ENCODE results near the gene ARHGEF25.
"Not testable (repeated sequence)": the region's sequence is repeated elsewhere in the genome, so short reads cannot be mapped to it uniquely, and the experiment has no call there.

Gene ARHGEF25

DNA sequence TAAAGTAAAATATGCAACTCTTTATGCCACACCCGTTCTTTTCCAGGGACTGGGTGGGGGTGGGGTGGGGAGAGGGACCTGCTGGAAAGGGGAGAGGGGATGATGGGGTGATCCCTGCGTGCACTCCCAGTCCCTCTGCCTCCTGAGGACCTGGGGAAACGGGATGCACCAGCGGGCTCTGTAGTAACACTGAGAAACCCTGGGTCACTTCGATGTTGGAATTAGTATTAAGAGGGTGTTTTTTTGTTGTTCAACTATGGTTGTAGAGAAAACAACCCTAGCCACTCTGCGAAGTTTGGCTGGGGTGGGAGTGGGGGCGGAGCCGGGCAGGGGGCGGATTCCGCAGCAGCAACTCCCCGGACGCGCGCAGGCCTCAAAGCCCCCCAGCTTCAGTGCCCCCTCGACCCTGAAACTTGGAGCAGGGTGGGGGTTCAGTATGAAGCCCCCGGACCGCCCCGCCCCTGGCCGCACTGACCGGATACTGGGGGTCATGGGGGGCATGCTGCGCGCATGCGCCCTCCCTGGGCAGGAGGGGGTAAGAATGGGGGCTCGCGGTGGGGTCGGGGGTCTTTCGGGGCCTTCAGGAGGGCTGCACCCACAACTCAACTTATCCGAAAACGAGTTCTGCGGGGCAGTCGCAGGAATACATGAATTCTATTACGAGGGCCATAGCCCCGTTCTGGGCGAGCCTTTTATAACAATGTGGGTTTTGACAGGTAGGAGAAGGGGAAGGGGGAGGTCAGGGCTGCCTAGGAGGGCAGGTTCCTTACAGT lies 1.3 kb upstream of the ARHGEF25 start:
- no peak for DNase-seq

DNA sequence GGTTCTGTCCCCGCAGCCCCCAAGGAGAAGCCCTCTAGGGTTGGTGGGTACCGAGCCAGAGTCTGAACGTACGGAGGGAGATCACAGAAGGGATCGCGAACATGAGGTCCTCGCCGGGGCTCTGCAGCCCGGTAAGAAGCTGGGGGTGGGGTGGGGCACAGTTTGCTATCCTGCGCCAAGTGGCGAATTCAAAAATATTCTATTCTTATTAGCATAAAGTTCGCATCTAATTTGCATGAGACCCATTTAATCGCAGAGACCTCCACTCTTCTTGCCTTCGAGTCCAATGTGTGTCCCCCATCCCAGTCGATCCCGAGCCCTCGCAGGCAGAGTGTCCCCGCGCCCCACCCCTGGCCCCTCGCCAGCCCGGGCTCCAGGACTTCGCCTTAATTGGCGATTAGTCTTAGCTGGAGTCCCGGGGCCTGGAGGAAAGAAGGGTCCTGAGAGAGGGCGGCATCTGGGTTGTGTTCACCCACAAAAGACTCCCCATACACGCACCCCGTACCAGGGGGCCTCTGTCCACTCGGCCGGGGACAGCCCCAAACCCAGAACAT lies 604 bp upstream of the ARHGEF25 start:
- no peak for DNase-seq

DNA sequence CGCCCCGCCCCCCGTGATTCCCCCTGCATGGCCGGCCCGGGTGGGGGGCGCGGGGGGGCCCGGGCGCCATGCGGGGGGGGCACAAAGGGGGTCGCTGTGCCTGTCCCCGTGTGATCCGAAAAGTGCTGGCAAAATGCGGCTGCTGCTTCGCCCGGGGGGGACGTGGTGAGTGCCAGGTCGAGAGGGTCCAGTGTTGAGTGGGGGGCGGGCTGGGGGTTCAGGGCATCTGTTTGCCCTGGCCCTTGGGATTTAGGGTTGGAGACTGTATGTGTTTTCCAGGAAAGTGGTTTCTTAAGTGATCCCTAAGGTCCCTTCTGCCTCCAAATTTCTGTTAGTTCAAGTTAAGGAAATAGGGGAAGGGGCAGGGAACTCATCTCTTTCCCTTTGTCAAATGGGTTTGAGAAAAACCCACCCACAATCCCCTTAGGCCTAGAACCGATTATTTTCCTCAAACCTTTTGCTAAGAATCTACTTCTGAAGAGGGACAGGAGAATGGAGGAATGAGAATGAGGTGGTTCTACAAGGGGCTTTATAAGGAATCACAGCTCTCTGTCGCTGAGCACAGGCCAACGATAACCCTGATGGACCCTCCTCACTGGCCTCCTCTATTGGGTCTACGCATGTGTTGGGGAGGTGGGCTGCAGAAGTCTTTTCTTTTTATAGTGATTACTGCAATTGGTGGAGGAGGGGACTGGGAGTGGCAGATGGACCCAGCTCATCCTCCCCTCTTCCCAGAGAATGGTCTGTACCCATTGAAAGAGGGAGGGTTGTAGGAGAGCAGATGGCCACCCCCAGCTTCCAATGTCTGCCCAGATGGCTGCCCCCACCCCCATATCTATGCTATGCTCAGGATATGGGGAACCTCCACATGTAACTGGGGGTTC lies 834 bp downstream of the ARHGEF25 start:
- no peak for DNase-seq

DNA sequence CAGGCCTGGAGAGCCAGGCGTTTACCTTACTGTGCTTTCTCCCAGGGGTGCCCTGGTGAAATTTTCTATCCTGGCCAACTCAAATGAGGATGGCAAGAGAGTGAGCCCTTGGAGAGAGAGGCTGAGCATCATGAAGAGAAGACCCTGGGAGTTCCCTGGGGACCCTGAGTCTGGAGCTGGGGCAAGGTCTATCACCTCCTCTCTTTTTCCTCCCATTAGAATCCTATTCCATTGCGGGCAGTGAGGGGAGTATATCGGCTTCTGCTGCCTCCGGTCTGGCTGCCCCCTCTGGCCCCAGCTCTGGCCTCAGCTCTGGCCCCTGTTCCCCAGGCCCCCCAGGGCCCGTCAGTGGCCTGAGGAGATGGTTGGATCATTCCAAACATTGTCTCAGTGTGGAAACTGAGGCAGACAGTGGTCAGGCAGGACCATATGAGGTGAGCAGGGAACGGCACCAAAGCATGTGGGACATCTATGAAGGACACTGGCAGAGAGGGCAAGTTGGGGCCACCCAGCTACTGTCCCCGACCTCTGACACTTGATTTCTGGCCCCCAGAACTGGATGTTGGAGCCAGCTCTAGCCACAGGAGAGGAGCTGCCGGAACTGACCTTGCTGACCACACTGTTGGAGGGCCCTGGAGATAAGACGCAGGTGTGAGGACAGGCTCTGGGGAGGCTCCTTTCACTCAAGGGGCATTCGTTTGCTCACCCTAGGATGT lies 1.6 kb downstream of the ARHGEF25 start:
- DNase-seq, result no peak

DNA sequence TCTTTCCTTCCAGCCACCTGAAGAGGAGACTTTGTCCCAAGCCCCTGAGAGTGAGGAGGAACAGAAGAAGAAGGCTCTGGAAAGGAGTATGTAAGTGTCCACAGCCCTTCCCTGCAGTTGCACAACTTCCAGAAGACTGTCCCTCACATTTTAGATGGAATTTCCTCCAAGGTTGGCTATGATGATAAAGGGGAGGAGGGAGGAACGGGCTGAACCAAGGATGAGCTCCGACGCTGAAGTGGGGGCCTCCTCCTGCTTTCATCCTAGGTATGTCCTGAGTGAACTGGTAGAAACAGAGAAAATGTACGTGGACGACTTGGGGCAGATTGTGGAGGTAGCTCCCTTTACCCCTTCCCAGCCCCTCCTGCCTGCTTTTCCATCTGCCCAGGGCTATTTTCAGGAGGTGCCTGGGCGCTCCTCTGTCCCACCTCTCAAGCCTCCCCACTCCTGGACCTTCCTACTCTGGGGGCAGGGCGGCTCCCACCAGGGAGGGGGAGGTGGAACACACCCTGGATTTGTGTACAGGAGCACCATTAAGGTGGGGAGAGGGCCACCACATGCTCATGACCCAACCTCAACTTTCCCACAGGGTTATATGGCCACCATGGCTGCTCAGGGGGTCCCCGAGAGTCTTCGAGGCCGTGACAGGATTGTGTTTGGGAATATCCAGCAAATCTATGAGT lies 2.3 kb downstream of the ARHGEF25 start:
- DNase-seq, result no peak

DNA sequence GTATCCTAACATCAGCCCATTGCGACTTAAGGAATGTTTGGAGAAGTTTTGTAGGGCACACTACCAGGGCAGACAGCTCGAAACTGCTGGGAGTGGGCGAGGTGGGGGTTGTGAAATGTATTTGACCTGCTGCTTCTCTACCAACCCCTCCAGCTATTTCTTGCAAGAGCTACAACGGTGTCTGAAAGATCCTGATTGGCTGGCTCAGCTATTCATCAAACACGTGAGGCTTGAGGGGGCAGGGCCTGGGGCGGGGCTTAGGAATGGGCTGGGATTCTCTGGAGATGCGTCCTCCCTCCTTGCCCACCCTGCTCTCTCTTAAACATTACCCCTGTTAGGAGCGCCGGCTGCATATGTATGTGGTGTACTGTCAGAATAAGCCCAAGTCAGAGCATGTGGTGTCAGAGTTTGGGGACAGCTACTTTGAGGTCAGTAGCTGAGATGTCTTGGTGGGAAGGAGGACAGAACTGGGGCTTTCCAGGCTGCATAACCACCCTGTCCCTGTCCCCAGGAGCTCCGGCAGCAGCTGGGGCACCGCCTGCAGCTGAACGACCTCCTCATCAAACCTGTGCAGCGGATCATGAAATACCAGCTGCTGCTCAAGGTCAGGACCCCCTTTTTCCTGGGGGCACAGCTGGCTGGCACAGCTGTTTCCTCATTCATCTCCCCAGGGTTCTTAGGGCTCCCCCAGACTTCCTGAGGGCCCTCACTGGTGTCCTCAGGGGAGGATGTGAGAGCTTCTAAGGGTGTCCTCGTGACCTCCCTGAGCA lies 3.1 kb downstream of the ARHGEF25 start:
- no peak for DNase-seq

DNA sequence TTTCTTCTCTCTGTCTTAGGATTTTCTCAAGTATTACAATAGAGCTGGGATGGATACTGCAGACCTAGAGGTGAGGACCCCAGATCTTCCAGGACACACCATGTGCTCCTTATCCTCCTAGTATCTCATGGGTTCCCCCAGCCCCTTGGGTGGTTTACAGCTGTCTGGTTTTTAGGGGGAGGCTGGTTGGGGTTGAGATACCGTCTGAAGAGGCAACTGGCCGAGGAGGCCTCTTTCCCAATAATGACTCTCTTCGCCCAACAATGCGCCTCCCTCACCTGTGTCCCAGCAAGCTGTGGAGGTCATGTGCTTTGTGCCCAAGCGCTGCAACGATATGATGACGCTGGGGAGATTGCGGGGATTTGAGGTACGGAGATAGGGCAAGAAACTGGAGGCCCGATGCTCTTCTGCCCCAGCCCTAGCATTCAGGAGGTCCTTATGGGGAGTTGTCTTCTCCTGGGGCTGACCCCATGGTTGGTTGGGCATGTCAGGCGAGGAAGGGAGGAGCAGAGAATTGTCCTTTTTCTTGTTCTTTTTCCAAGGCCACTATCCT lies 3.8 kb downstream of the ARHGEF25 start:
- DNase-seq, result no peak

DNA sequence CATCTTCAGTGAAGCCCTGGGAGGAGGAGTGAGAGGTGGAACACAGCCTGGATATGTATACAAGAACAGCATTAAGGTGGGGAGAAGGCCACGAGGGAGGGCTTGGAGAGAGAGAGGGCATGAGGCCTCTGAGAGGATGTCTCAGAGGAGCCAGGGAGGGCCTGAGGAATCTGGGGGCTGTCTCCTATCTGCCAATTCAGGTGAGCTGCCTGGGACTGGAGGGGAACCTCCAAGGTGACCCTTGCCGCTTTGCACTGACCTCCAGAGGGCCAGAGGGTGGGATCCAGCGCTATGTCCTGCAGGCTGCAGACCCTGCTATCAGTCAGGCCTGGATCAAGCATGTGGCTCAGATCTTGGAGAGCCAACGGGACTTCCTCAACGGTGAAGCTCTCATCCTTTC lies 4.4 kb downstream of the ARHGEF25 start:
- no peak for DNase-seq

DNA sequence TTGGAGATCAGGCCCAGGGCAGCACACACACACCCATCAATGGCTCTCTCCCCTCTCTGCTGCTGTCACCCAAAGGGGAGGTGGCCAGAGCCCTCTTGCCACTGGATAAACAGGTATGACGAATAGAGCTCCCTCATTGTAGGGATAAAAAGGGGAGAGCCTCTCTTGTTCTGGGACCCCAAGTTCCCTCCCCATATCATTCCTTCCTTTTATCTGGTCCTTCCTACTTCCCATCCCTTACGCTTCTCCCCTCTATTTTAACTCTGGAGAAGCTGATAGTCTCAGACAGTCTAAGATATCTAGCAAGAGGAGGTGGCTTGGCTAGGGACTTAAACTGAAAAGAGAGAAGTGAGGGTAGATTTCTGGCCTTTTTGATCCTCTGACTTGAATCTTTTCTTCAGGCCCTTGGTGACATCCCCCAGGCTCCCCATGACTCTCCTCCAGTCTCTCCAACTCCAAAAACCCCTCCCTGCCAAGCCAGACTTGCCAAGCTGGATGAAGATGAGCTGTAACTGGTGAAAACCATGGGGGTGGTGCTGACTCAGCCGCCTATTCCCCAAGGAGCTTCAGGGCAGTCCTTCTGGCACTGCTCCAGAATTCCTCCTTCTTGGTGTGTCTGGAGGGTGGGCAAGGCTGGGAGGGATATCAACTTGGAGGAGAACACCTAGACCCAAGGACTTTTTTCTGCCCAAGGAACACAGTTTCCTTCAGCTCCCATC lies 5.3 kb downstream of the ARHGEF25 start:
- DNase-seq, result no peak

DNA sequence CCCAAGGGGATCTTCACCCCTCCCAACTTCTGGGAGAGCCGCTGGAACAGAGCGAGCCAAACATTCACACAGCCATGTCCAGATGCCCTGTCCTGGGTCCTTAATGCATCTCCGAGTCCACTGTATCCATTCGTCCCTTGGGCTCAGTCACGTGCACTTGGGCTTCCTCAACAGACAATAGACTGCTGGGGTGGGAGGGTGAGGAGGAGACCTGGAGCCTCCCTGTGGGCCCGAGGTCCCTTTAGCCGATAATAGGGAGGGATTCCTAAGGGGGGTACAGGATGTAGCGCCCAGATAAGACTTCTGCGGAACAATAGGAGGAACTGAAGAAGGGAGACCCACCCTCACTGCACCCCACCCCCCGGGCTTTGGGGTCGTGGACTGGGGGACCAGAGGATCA lies 6.7 kb downstream of the ARHGEF25 start:
- DNase-seq, result no peak

DNA sequence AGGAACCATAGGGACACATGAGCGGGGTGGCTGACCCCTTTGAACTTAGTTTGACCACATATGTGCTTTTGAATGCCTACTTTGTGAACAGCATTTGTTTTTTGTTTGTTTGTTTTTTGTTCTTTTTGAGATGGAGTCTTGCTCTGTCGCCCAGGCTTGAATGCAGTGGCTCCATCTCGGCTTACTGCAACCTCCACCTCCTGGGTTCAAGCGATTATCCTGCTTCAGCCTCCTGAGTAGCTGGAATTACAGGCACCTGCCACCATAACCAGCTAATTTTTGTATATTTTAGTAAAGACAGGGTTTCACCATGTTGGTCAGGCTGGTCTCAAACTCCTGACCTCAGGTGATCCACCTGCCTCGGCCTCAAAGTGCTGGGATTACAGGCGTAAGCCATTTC lies 7.2 kb downstream of the ARHGEF25 start:
- not testable (repeated sequence) for DNase-seq

DNA sequence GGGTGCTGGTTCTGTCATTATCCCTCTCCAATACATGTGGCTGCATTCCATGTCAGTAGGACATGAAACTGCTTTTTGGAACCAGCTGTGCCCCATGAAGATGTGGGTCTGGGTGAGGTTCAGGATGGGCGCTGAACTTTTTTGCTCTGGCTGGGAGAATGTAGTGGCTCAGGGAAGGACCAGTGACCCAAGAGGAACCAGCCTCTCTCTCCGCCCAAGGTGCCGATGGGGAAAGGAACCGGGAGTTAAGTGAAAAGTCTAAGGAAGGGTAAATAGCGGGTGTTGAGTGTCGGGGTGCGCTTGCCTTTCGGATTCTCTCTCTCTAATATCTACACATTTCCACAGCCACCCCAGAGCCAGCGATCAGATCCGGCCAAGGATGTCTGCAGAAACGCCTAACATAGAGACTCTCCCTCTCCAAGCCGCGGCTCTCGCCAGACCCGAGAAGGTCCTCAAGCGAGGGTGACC lies 7.8 kb downstream of the ARHGEF25 start:
- DNase-seq, result no peak

DNA sequence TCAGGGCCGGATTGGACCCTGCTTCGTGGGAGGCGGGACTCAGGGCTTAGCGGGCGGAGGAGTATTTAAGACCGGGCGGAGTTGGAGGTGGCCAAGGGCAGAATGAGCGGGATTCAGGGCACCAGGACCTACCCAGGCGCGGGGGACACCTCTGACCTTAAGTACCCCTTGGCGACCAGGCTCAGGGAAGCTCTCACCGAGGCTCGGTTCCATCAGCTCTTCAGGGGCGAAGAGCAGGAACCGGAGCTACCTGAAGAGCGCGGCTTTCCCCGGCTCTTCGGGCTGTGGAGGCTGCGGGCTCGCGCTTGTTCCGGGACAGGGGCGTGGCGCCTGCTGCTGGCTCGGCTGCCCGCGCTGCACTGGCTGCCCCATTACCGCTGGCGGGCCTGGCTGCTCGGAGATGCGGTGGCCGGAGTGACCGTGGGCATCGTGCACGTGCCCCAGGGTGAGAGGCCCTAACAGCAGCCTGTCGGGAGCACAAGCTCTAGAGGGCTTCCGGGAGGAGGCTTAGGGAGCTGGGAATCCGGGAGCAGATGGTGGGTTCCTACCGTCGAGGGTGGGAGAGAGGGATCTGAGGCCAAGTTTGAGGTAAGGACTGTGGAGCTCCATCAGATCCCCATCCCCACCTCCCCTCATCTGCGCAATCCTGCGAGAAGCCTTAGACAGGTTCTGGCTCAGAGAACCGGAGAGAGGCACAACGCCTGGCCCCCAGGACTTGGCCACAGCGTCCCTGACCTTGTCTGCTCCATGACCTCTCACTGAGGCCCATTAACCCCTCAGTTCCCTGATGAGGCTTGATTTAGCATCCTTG lies 8.4 kb downstream of the ARHGEF25 start:
- no peak for DNase-seq

DNA sequence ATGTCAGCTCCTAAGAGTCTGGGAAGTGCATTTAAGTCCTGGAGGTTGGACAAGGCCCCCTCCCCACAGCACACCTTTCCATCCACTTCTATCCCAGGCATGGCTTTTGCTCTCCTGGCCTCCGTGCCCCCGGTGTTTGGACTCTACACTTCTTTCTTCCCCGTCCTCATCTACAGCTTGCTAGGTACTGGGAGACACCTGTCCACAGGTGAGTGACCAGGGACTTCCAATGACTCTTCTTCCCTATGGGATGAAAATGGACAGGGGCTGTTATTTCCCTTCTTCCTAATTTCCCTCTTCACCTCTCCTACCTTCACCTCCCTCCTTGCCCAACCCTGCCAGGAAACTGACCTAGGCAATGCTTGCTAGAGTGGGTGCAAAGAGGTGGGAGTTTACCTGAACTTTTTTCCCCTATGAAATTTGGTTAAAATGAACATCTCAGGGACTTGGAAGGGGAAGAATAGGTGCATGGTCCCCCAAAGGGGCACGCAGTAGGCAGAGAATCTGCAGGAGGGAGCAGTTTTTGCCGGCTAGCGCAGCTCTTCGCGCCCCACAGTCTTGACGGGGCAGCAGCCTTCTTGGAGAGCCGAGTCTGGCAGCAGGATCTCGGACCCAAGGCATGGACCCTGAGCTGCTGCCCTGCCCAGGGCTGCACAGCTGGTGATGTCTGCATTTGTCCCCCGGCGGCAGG lies 9.2 kb downstream of the ARHGEF25 start:
- no peak for DNase-seq

DNA sequence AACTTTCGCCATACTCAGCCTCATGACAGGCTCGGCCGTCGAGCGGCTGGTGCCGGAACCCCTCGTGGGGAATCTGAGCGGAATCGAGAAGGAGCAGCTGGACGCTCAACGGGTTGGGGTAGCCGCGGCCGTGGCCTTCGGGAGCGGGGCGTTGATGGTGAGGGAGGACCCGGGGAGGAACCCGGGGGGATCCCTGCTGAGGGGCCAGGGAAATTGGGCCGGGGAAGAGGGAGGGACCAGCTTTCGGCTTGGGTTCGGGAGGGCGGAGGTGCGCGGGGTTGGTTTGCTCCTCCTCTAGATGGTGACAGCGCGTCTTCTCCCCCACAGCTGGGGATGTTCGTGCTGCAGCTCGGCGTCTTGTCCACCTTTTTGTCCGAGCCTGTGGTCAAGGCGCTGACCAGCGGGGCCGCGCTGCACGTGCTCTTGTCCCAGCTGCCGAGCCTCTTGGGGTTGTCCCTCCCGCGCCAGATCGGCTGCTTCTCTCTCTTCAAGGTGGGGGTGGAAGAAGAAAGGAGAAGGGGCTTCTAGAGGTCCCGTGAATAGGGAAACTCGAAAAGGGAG lies 9.8 kb downstream of the ARHGEF25 start:
- DNase-seq, result no peak

DNA sequence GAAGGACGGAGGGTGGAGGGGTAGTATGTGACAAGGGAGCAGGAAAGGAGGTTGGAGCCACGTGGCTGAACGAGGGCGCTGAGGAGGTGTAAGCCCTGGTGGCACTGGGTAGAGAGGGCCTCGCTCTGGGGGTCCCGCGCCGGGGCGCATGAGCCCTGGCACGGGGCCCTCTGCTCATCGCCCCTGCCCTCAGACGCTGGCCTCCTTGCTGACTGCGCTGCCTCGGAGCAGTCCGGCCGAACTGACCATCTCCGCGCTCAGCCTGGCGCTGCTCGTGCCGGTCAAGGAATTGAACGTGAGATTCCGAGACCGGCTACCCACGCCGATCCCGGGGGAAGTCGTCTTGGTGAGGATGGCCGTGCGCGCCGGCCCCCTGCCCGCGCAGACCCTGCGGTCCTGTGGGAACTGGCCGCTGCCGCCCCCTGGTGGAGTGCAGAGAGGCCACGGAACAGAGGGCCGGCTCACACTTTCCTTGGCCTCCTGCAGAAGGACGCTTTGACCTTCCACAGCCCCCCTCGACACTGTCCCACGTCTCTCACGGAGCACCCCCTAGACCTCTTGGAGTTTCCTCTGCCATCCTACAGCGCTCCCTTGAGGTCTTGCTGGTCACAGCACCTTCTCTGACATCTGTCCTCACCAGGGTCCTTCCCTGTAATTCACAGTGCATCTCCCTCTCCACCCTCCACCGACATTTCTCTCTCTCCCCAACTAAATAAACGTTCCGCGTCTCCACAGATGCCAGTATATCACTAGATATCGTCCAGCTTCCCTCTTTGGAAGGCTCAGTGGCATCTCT lies 10.5 kb downstream of the ARHGEF25 start:
- peak; percentile 66 for DNase-seq

DNA sequence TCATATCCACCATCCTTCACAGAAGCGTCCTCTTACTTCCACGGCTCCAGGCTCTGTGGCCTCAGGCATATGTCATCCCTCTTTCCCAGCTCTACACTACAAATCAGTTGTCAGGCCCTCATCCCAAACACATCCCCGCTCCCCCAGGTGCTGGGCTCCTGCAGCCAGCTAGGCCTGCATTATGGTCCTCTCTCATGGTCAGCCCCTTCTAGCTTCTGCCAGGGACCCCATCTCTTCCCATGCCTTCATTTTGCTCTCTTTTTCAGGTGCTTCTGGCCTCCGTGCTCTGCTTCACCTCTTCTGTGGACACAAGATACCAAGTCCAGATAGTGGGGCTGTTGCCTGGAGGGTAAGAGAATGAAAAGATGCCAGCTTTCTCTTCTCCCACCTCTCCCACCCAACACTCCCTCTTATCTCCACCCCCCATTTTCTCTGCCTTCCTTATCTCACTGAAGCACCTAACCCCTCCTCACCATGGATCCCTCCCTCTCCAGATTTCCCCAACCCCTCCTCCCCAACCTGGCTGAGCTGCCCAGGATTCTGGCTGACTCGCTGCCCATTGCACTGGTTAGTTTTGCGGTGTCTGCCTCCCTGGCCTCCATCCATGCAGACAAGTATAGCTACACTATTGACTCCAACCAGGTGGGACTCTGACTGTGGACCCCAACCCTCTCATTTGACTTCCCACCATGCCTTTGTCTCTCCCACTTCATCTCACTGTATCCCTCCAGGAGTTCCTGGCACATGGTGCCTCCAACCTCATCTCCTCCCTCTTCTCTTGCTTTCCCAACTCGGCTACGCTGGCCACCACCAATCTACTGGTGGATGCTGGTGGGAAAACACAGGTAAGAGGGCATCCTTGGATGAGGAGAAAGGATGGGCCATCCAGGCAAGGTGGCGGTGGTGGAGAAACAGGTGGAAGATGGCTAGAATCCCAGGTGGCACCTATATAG lies 11.3 kb downstream of the ARHGEF25 start:
- DNase-seq, result no peak
